Frontal cortex (tissue), 4 donors: Measurements from ENCODE around the gene INTS15. TPM values are rescaled to one million over a fixed set of nuclear protein-coding genes. Genes with fewer than 3 reads are reported as not detected.

Experiments
- DNase-seq, 2 donors: peaks; one replicate each; pipeline ENCODE4 v3.0.0; 2012; ENCODE audit warnings: low spot score in 2 of 2
- FAIRE-seq: peaks from 2 replicates; lab custom pipeline; 2012; peaks lifted over from hg19 to GRCh38; lab: Jason Lieb, UNC
- total RNA-seq: library from RNA; depleted of rRNA; stranded (reverse); fragments of >200 nt; gene quantifications from one replicate; pipeline ENCODE4 v1.2.3, GENCODE V29; 2014
- donor health status: control.
- donor health status: control.
- donor health status: control.

INTS15 gene
- total RNA-seq, 1 donor from 2014 or later, result 22.4 TPM

DNA sequence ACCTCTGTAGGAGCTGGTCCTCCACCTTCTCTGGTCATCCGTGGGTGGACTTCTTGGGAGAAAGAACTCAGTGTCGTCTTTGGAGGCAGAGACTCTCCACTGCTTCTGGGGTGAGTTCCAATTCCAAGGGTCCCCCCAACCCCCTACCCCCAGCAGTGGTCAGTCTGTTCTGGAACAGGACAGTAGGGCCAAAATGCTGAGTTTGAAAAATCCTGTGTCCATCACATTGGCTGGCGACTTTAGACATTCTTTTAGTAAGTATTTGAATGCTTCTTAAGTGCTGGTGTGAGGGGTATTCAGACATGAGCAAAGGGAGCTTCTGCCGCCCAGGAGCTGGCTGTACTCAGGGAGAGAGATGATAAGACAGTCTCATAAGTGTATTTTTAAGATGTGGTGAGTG is 49.2 kb downstream of the INTS15 start:
- FAIRE-seq, result no peak
- DNase-seq, result no peak

DNA sequence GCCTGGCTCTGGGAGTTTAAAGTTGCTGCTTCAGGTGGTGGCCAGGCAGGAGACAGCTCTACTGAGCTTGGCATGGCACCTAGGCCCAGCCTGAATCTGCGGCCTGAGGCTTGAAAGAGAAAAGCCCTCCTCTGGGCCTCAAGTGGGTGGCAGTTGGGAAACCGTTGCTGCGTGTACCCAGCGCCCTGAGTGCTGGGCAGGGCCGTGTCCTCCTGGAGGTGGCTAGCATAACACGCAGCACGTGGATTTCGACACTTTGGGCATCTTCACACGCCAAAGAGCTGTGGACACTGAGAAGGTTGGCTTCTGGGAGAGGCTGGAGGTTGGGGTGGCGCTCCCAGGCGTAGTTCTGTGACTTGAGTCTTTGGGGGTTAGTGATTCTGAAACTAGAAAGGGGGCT is 49.8 kb downstream of the INTS15 start:
- FAIRE-seq (no peak), DNase-seq (no peak)

GRCh38 chr7:6640246-6640721 is 50.5 kb downstream of the INTS15 start:
- FAIRE-seq, result no peak
- no peak for DNase-seq

DNA sequence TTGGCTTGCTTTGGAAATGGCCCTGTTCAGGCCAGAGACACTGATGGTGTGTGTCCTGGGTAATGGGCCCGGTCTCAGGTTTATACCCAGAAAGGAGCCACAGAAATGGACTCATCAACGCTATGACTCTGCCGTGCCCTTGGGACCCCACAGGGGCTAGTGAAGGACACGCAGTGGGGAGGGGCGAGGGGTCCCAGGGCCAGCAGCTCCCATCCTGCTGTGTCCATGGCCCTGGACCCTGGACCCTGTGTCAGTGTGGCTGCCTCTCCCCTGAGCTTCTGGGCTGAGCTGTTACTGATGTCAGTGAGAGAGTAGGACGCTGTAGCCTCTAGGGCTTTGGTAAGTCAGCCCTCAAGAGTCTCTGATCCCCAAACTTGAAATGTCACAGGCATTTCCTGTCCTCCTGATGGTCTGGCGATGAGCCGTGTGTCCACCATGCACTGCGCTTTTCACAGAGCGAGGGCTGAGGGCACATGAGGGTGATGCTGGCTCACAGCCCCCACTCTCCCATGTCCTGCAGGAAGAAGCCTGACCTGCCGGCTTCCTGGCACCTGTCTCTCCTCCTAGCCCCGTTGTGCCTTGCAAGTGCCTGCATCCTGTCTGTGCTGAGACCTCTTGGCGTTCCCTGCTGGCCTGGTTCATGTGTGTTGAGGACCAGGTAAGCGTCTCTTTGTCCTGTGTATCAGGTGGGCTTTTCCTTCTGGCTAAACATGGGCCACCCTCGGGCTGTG is 51.6 kb downstream of the INTS15 start:
- FAIRE-seq, result no peak
- no peak for DNase-seq

DNA sequence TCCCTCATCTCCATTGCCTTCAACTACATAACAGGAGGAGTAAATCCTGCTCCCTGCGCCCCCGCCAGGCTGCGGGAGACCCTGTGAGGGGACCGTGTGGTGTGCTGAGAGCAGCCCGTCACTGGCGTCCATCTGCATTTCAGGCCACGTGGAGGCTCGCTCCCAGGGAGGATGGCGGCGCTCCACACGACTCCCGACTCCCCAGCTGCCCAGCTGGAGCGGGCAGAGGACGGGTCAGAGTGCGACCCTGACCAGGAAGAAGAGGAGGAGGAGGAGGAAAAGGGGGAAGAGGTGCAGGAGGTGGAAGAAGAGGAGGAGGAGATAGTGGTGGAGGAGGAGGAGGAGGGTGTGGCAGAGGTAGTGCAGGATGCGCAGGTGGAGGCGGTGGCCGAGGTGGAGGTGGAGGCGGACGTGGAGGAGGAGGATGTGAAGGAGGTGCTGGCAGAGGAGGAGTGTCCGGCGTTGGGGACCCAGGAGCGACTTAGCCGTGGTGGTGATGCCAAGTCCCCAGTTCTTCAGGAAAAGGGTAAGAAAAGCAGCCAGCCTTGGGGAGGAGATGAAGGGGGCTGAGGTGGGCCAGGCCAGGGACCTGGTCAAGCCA is 52.5 kb downstream of the INTS15 start:
- FAIRE-seq (no peak), DNase-seq (no peak)

DNA sequence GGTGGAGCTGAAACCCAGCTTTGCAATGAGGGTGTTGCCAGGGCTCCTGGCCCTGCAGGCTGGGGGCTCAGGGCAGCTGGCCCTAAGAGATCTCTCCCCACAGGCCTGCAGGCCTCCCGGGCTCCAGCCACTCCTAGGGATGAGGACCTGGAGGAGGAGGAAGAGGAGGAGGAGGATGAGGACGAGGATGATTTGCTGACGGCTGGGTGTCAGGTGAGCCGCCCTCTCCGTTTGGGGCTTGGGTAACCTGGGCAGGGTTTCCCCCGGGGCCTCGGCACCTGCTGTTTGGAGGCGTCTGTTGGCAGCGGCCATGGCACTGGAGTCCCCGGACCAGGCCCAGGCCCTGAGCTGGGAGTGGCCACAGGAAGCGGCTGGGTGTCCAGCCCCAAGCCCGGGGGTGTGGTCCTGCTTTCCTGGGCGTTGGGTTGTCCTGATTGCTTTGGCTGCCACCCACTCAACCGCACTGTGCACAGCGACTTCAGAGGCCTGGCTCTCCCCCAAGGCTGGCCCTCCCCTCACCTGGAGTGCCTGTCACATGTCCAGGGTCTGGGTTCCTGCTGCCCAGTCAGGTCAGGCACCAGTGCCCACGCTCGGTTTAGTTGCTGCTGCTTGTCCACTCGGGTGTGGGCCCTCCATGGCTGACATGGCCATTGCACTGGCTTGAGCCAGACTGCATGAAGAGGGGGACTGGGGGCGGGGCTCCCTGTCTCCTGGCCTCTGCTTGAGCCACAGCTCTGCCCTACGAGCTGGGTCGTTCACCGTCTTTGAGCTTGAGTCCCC is 53.2 kb downstream of the INTS15 start:
- DNase-seq (no peak), FAIRE-seq (no peak)

DNA sequence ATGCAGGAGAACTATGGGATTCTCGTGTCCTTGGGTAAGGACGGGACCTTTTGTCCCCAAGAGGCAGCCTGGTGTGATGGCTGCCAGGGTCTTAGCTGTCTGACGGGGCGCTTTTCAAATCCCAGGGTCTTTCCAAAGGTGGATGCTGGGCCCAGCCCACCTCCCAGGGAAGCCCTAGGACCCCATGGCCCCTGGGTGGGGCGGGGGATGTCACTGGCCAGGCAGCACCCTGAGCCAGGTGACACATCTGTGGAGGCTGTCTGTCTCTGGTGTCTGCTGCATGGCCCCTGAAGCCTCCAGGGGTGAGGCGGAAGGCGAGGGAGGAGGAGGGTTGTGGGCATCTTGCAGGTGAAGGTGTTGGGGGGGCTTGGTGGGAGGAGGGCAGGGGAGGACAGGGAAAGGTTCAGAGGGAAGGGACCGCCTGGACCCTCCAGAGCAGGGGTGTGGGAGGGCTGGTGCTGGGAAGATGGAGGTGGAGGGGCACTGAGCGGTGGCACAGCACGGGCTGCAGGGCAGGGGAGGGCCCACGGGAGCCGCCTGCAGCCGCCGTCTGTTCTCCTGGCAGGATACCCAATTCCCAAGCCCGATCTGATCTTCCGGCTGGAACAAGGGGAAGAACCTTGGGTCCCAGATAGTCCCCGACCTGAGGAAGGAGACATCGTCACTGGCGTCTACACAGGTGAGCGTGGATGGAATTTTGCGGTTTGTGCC is 54.2 kb downstream of the INTS15 start:
- no peak for FAIRE-seq
- DNase-seq, result no peak

- FAIRE-seq (no peak), DNase-seq (no peak)
These were observed 54.9 kb downstream of the INTS15 start for GRCh38 chr7:6644728-6645127.

DNA sequence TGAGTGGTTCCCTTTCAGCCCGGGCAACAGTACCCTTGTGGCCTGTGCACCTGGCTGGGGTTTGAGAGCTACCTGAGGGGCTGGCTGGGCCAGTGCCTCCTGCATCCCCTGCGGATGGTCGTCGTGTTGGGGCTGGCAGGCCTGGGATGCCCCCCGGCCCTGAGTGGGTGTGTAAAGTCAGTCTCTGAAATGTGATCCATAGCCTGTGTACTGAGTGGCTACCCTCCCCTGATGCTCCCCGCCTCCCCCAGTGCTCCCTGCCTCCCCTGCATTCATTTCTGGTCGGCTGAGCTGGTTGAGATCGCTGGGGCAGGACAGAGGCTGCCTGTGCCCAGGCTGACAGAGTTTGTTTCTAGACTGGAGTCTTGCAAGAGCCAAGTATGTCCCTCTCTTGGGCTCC is 56.6 kb downstream of the INTS15 start:
- FAIRE-seq (no peak), DNase-seq (no peak)

GRCh38 chr7:6647080-6647479 is 57.3 kb downstream of the INTS15 start:
- FAIRE-seq (no peak), DNase-seq (no peak)

GRCh38 chr7:6647541-6647940 is 57.7 kb downstream of the INTS15 start:
- no peak for FAIRE-seq

GRCh38 chr7:6648066-6648814 is 58.4 kb downstream of the INTS15 start:
- FAIRE-seq (no peak), DNase-seq (no peak)

More at GRCh38 chr7:6647541-6647940, 57.7 kb downstream of the INTS15 start:
- no peak for DNase-seq

- DNase-seq, result no peak
- no peak for FAIRE-seq
These were observed 58.9 kb downstream of the INTS15 start for GRCh38 chr7:6648815-6649104.

GRCh38 chr7:6649241-6649961 is 59.6 kb downstream of the INTS15 start:
- FAIRE-seq, result no peak
- no peak for DNase-seq

GRCh38 chr7:6650086-6650485 is 60.3 kb downstream of the INTS15 start:
- FAIRE-seq, result no peak
- no peak for DNase-seq

DNA sequence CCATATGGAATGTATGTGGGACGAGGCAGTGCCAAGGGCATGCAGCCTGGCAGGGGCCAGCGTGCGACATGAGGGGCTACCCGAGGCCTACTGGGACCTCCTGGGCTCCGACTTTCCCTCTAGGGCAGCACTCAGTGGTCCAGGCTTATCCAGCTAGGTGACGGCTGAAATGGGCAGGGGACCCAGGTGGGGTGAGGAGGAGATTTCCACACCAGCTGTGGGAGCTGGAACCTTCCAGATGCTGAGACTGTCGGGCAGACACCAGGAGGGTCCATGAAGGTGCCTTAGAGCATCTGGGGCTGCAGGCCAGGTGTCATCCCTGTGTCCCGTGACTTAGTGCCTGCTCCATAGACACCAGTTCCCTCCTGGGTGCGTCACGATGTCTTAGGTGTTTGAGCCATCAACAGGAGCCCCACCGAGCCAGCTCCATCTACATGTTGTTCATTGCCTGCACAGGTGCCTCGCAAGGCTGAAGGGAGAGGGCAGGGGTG is 60.7 kb downstream of the INTS15 start:
- no peak for FAIRE-seq
- DNase-seq, result no peak

DNA sequence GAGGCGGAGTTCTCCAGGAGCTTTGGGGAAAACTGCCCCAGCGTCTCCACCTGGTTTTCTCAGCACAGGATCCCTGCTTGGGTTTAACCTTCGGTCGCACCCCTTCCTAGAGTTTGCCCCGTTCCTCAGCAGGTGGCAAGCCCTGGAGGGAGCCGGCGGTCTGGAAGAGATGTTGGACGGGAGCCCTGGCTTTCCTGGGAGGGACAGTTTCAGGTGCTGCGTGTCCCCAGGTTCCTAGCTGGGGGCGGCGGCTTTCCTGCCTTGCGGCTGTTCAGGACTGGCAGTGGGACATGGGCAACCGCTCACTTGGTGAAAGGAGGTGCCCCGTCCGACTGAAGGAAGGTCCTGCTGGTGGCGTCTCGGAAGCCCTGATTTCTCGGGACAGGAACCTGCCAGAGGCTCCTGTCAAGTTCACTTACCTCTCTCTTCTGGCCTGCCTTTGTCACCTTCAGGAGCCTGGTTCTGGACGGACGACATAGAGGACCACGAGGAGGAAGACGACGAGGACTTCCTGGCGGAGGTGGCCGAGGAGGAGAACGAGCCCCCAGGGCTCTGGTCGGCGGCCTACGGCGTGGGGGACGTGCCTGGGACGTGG is 62.1 kb downstream of the INTS15 start:
- DNase-seq (no peak), FAIRE-seq (no peak)

DNA sequence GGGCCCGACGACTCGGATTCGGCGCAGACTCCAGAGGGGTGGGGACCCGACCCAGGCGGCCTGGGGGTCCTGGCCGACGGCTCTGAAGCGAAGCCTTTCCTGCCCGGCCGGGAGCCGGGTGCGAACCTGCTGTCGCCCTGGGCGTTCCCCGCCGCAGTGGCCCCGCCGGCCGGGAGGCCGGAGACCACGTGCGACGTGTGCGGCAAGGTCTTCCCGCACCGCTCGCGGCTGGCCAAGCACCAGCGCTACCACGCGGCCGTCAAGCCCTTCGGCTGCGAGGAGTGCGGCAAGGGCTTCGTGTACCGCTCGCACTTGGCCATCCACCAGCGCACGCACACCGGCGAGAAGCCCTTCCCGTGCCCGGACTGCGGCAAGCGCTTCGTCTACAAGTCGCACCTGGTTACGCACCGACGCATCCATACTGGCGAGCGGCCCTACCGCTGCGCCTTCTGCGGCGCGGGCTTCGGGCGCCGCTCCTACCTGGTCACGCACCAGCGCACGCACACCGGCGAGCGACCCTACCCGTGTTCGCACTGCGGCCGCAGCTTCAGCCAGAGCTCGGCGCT is 62.7 kb downstream of the INTS15 start:
- DNase-seq, result no peak
- no peak for FAIRE-seq
